HUES64 (cell line): ENCODE data around the gene PEX11A.
"Not testable (repeated sequence)": the region's sequence is repeated elsewhere in the genome, so short reads cannot be mapped to it uniquely, and the experiment has no call there.

ENCODE experiments used
- H3K27ac ChIP-seq: 2 replicates; pipeline ENCODE4 v1.7.0; 2013; ENCODE audit warnings: low read depth, low read length, inconsistent platforms
- H3K27me3 ChIP-seq: 2 replicates; pipeline ENCODE4 v1.6.1; 2013; ENCODE audit warnings: mild to moderate bottlenecking, low read length; ENCODE audit not compliant: insufficient read depth
- H3K36me3 ChIP-seq: 2 replicates; pipeline ENCODE4 v1.6.1; 2013; ENCODE audit warnings: mild to moderate bottlenecking, low read length; ENCODE audit not compliant: insufficient read depth
- H3K4me1 ChIP-seq: 2 replicates; pipeline ENCODE4 v1.6.1; 2013; ENCODE audit warnings: mild to moderate bottlenecking, low read length, moderate library complexity; ENCODE audit not compliant: insufficient read depth
- H3K4me3 ChIP-seq: 2 replicates; pipeline ENCODE4 v1.5.1; 2013; ENCODE audit warnings: mild to moderate bottlenecking, low read length, moderate library complexity
- H3K9ac ChIP-seq: 2 replicates; pipeline ENCODE4 v1.6.1; 2013; ENCODE audit warnings: mild to moderate bottlenecking, low read depth, low read length
- H3K9me3 ChIP-seq: 2 replicates; pipeline ENCODE4 v1.6.1; 2013; ENCODE audit warnings: low read depth, low read length; ENCODE audit not compliant: insufficient read depth
- WGBS: fragments of 150-250, 120-280 bp; methylation state at CpG from one replicate; pipeline ENCODE4 v1.1.7; 2013; ENCODE audit warnings: missing lambda C conversion rate; 5-methylcytosine and 5-hydroxymethylcytosine counted together

The PEX11A gene

GRCh38 chr15:89707577-89707976 is 17.0 kb upstream of the PEX11A start:
- Histone ChIP-seq H3K36me3 (no peaks in the 10 kb centered on the region), H3K4me3 (no peak overlapping the region), H3K27me3 (0 out of 2 replicates have a peak, but pooled peaks cover 3% of the 10 kb centered on the region), H3K9ac (no peak overlapping the region), H3K4me1 (no peaks in the 10 kb centered on the region), H3K27ac (no peak overlapping the region), H3K9me3 (no peaks in the 10 kb centered on the region)
- 100% methylated on average over 1 of the region's 1 CpG for WGBS

- Histone ChIP-seq H3K27ac (no peak overlapping the region), H3K36me3 (no peaks in the 10 kb centered on the region), H3K27me3 (0 out of 2 replicates have a peak, but pooled peaks cover 7% of the 10 kb centered on the region), H3K9ac (no peak overlapping the region), H3K4me1 (no peaks in the 10 kb centered on the region), H3K4me3 (no peak overlapping the region), H3K9me3 (no peaks in the 10 kb centered on the region)
Measured at GRCh38 chr15:89704411-89704810, 13.9 kb upstream of the PEX11A start.

GRCh38 chr15:89695198-89695597 is 4.6 kb upstream of the PEX11A start:
- Histone ChIP-seq H3K36me3 (no peaks in the 10 kb centered on the region), H3K9me3 (no peaks in the 10 kb centered on the region), H3K27ac (no peak overlapping the region), H3K27me3 (peaks cover 29% of the 10 kb centered on the region; the same call in 1 of the 2 replicates), H3K9ac (no peak overlapping the region), H3K4me3 (no peak overlapping the region), H3K4me1 (no peaks in the 10 kb centered on the region)
- 88% methylated on average over 1 of the region's 1 CpG for WGBS

- Histone ChIP-seq H3K4me1 (no peaks in the 10 kb centered on the region), H3K9ac (no peak overlapping the region), H3K27ac (no peak overlapping the region), H3K4me3 (no peak overlapping the region), H3K27me3 (peaks cover 37% of the 10 kb centered on the region; the same call in 1 of the 2 replicates), H3K36me3 (no peaks in the 10 kb centered on the region), H3K9me3 (no peaks in the 10 kb centered on the region)
- 73% methylated on average over 1 of the region's 1 CpG for WGBS
Measured at GRCh38 chr15:89693696-89694095, 3.1 kb upstream of the PEX11A start.

- Histone ChIP-seq H3K4me1 (no peaks in the 10 kb centered on the region), H3K4me3 (no peak overlapping the region), H3K27me3 (peaks cover 37% of the 10 kb centered on the region; the same call in 1 of the 2 replicates), H3K27ac (no peak overlapping the region), H3K9me3 (no peaks in the 10 kb centered on the region), H3K9ac (no peak overlapping the region), H3K36me3 (no peaks in the 10 kb centered on the region)
- 44% methylated on average over 1 of the region's 2 CpGs for WGBS
Measured at GRCh38 chr15:89693091-89693490, 2.5 kb upstream of the PEX11A start.

GRCh38 chr15:89689930-89690275 is 651 bp downstream of the PEX11A start:
- not testable (repeated sequence) for H3K9ac ChIP-seq, H3K27ac ChIP-seq, H3K9me3 ChIP-seq, H3K36me3 ChIP-seq, H3K4me1 ChIP-seq
- Histone ChIP-seq H3K4me3 (peak overlapping the region; percentile 83), H3K27me3 (peaks cover 30% of the 10 kb centered on the region; the same call in 1 of the 2 replicates)
- WGBS: 77% methylated on average over 15 of the region's 15 CpGs

GRCh38 chr15:89686522-89686921 is 4.0 kb downstream of the PEX11A start:
- Histone ChIP-seq H3K4me3 (no peak overlapping the region), H3K36me3 (no peaks in the 10 kb centered on the region), H3K9me3 (no peaks in the 10 kb centered on the region), H3K9ac (no peak overlapping the region), H3K4me1 (no peaks in the 10 kb centered on the region), H3K27me3 (peaks cover 11% of the 10 kb centered on the region; the same call in 1 of the 2 replicates), H3K27ac (no peak overlapping the region)

- Histone ChIP-seq H3K27ac (no peak overlapping the region), H3K27me3 (peaks cover 11% of the 10 kb centered on the region; the same call in 1 of the 2 replicates), H3K9ac (no peak overlapping the region), H3K36me3 (no peaks in the 10 kb centered on the region), H3K4me3 (no peak overlapping the region), H3K9me3 (no peaks in the 10 kb centered on the region), H3K4me1 (no peaks in the 10 kb centered on the region)
- WGBS: 89% methylated on average over 2 of the region's 2 CpGs
Measured at GRCh38 chr15:89685995-89686394, 4.6 kb downstream of the PEX11A start.

GRCh38 chr15:89681146-89681545 is 9.4 kb downstream of the PEX11A start:
- 86% methylated on average over 1 of the region's 2 CpGs for WGBS
- Histone ChIP-seq H3K27ac (no peak overlapping the region), H3K36me3 (no peaks in the 10 kb centered on the region), H3K9me3 (no peaks in the 10 kb centered on the region), H3K27me3 (no peaks in the 10 kb centered on the region), H3K4me3 (no peak overlapping the region), H3K9ac (no peak overlapping the region), H3K4me1 (no peaks in the 10 kb centered on the region)

GRCh38 chr15:89680282-89680873 is 10.2 kb downstream of the PEX11A start:
- WGBS: 88% methylated on average over 5 of the region's 5 CpGs
- H3K27ac ChIP-seq: no peak overlapping the region

GRCh38 chr15:89679212-89679611 is 11.3 kb downstream of the PEX11A start, which contains the start of gene PLIN1:
Gene PLIN1 (minus strand): TSS chr15:89679367. CDS start chr15:89677489, 1,878 bp downstream.
- Histone ChIP-seq H3K27ac (no peak within 1 kb of the TSS), H3K4me1 (no peaks in the 10 kb centered on the region), H3K9ac (no peak within 1 kb of the TSS), H3K36me3 (no peaks in the 10 kb centered on the region), H3K9me3 (no peaks in the 10 kb centered on the region), H3K4me3 (no peak within 1 kb of the TSS), H3K27me3 (no peaks in the 10 kb centered on the region)
- 93% methylated on average over 2 of the region's 2 CpGs for WGBS

More at GRCh38 chr15:89680282-89680873, 10.2 kb downstream of the PEX11A start:
- no peaks in the 10 kb centered on the region for H3K9me3 ChIP-seq
- H3K9ac ChIP-seq: no peak overlapping the region
- no peak overlapping the region for H3K4me3 ChIP-seq
- H3K4me1 ChIP-seq: no peaks in the 10 kb centered on the region
- H3K27me3 ChIP-seq: no peaks in the 10 kb centered on the region
- H3K36me3 ChIP-seq: no peaks in the 10 kb centered on the region

GRCh38 chr15:89677381-89677780 is 13.2 kb downstream of the PEX11A start:
- Histone ChIP-seq H3K9ac (no peak overlapping the region), H3K4me3 (no peak overlapping the region), H3K27me3 (no peaks in the 10 kb centered on the region), H3K4me1 (no peaks in the 10 kb centered on the region), H3K27ac (no peak overlapping the region), H3K36me3 (no peaks in the 10 kb centered on the region), H3K9me3 (no peaks in the 10 kb centered on the region)
- 90% methylated on average over 1 of the region's 1 CpG for WGBS
